Measurements from ENCODE around the gene NVL.

Gene NVL

GRCh38 chr1:224343679-224344078 is 13.7 kb upstream of the NVL start (continued):
- TF ChIP-seq ZNF585B (tag by site-specific recombination; IDR thresholded peaks at IDR 0.05) (peak; percentile 65), ZNF664 (tag by site-specific recombination; IDR thresholded peaks at IDR 0.05) (no peak), KLF8 (tag by site-specific recombination; IDR thresholded peaks at IDR 0.05) (peak; percentile 35; the same call in 1 of the 2 replicates), SP3 (tag by site-specific recombination; IDR thresholded peaks at IDR 0.05) (no peak), ZNF354C (tag by site-specific recombination; IDR thresholded peaks at IDR 0.05; ENCODE audit: borderline replicate concordance, low read depth) (no peak), HOXD13 (CRISPR knock-in tag; IDR thresholded peaks at IDR 0.05; ENCODE audit: borderline replicate concordance) (no peak), ZNF292 (tag by site-specific recombination; IDR thresholded peaks at IDR 0.05; ENCODE audit: borderline replicate concordance, low read depth) (no peak), ZNF2 (tag by site-specific recombination; IDR thresholded peaks at IDR 0.05) (peak; percentile 75; the same call in 1 of the 2 replicates), GLI4 (tag by site-specific recombination; IDR thresholded peaks at IDR 0.05) (no peak), MYNN (tag by site-specific recombination; IDR thresholded peaks at IDR 0.05; ENCODE audit: borderline replicate concordance) (no peak), ZSCAN23 (tag by site-specific recombination; IDR thresholded peaks at IDR 0.05) (no peak), KLF17 (tag by site-specific recombination; IDR thresholded peaks at IDR 0.05) (0 out of 2 replicates have a peak, but pooled peaks have one; percentile 20), KLF16 (tag by site-specific recombination; IDR thresholded peaks at IDR 0.05) (no peak), TCF7L2 (IDR thresholded peaks at IDR 0.05; ENCODE audit: borderline replicate concordance, low read depth, low read length) (no peak), ZNF426 (tag by site-specific recombination; IDR thresholded peaks at IDR 0.05) (no peak), ZNF202 (tag by site-specific recombination; IDR thresholded peaks at IDR 0.05; ENCODE audit: borderline replicate concordance) (no peak), ZNF701 (tag by site-specific recombination; IDR thresholded peaks at IDR 0.05) (no peak), REPIN1 (tag by site-specific recombination; IDR thresholded peaks at IDR 0.05; ENCODE audit: low read depth) (no peak), WT1 (tag by site-specific recombination; IDR thresholded peaks at IDR 0.05) (no peak), ZNF843 (tag by site-specific recombination; IDR thresholded peaks at IDR 0.05) (no peak), ZBTB20 (tag by site-specific recombination; IDR thresholded peaks at IDR 0.05) (no peak), ZNF16 (tag by site-specific recombination; IDR thresholded peaks at IDR 0.05; ENCODE audit: low read depth) (no peak), ZNF280C (tag by site-specific recombination; IDR thresholded peaks at IDR 0.05) (no peak), ZNF623 (tag by site-specific recombination; IDR thresholded peaks at IDR 0.05) (no peak), ZNF692 (tag by site-specific recombination; IDR thresholded peaks at IDR 0.05) (no peak), SP2 (tag by site-specific recombination; IDR thresholded peaks at IDR 0.05) (no peak), ZBTB8A (tag by site-specific recombination; IDR thresholded peaks at IDR 0.05) (no peak)
- TF ChIP-seq, protein P1, sequence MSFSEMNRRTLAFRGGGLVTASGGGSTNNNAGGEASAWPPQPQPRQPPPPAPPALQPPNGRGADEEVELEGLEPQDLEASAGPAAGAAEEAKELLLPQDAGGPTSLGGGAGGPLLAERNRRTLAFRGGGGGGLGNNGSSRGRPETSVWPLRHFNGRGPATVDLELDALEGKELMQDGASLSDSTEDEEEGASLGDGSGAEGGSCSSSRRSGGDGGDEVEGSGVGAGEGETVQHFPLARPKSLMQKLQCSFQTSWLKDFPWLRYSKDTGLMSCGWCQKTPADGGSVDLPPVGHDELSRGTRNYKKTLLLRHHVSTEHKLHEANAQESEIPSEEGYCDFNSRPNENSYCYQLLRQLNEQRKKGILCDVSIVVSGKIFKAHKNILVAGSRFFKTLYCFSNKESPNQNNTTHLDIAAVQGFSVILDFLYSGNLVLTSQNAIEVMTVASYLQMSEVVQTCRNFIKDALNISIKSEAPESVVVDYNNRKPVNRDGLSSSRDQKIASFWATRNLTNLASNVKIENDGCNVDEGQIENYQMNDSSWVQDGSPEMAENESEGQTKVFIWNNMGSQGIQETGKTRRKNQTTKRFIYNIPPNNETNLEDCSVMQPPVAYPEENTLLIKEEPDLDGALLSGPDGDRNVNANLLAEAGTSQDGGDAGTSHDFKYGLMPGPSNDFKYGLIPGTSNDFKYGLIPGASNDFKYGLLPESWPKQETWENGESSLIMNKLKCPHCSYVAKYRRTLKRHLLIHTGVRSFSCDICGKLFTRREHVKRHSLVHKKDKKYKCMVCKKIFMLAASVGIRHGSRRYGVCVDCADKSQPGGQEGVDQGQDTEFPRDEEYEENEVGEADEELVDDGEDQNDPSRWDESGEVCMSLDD (tag by site-specific recombination; IDR thresholded peaks at IDR 0.05) = no peak
- TF ChIP-seq, protein P2, sequence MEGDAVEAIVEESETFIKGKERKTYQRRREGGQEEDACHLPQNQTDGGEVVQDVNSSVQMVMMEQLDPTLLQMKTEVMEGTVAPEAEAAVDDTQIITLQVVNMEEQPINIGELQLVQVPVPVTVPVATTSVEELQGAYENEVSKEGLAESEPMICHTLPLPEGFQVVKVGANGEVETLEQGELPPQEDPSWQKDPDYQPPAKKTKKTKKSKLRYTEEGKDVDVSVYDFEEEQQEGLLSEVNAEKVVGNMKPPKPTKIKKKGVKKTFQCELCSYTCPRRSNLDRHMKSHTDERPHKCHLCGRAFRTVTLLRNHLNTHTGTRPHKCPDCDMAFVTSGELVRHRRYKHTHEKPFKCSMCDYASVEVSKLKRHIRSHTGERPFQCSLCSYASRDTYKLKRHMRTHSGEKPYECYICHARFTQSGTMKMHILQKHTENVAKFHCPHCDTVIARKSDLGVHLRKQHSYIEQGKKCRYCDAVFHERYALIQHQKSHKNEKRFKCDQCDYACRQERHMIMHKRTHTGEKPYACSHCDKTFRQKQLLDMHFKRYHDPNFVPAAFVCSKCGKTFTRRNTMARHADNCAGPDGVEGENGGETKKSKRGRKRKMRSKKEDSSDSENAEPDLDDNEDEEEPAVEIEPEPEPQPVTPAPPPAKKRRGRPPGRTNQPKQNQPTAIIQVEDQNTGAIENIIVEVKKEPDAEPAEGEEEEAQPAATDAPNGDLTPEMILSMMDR (tag by site-specific recombination; IDR thresholded peaks at IDR 0.05) = no peak
- TF ChIP-seq, protein P3, sequence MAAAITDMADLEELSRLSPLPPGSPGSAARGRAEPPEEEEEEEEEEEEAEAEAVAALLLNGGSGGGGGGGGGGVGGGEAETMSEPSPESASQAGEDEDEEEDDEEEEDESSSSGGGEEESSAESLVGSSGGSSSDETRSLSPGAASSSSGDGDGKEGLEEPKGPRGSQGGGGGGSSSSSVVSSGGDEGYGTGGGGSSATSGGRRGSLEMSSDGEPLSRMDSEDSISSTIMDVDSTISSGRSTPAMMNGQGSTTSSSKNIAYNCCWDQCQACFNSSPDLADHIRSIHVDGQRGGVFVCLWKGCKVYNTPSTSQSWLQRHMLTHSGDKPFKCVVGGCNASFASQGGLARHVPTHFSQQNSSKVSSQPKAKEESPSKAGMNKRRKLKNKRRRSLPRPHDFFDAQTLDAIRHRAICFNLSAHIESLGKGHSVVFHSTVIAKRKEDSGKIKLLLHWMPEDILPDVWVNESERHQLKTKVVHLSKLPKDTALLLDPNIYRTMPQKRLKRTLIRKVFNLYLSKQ (tag by site-specific recombination; IDR thresholded peaks at IDR 0.05; ENCODE audit: borderline replicate concordance) = no peak

Measured in HEK293 (cell line).